ENCODE measurements around the gene CNNM1. TPM values are rescaled to one million over a fixed set of nuclear protein-coding genes. Genes with fewer than 3 reads are reported as not detected.

CNNM1 gene
- total and polyA plus RNA-seq, 4 donors = 0.15 to 0.52 (median 0.19) TPM

DNA sequence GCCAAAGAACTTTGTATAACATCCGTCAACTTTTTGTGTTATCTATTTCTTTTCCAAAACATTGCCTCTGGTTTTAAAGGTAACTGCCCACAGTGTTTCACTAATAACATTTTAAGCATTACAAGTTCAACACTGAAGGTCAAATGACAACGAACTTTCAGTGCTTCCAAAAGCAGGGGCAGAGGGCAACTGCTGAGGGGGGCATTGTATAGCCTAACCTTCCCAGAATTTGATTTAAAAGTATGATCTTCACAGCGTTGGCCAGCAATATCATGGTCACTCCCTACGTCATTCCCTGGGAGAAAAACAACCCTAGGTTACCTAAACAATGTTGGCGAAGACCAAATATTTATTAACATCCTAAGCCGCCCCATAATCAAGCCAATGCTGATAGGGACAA is 103.7 kb downstream of the CNNM1 start:
- DNase-seq (no peak), ATAC-seq (ENCODE audit: insufficient read depth, low FRiP score) (no peak)
- peaks cover 0 to 15% (median 4%) of the 10 kb centered on the region in 5 donors for H3K4me1 ChIP-seq (ENCODE audit: control insufficient read depth in 5 of 5, insufficient read depth in 5 of 5, low read length in 5 of 5)
- TF ChIP-seq, protein P1, sequence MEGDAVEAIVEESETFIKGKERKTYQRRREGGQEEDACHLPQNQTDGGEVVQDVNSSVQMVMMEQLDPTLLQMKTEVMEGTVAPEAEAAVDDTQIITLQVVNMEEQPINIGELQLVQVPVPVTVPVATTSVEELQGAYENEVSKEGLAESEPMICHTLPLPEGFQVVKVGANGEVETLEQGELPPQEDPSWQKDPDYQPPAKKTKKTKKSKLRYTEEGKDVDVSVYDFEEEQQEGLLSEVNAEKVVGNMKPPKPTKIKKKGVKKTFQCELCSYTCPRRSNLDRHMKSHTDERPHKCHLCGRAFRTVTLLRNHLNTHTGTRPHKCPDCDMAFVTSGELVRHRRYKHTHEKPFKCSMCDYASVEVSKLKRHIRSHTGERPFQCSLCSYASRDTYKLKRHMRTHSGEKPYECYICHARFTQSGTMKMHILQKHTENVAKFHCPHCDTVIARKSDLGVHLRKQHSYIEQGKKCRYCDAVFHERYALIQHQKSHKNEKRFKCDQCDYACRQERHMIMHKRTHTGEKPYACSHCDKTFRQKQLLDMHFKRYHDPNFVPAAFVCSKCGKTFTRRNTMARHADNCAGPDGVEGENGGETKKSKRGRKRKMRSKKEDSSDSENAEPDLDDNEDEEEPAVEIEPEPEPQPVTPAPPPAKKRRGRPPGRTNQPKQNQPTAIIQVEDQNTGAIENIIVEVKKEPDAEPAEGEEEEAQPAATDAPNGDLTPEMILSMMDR (IDR thresholded peaks at IDR 0.05; ENCODE audit: control extremely low read depth, extremely low read depth) = no peak
- no peak overlapping the region for H3K9ac ChIP-seq (ENCODE audit: insufficient read depth in 1 of 2, low read length in 2 of 2)
- H3K27ac ChIP-seq (ENCODE audit: low read depth in 1 of 2, low read length in 1 of 2) = no peak overlapping the region
- H3K9me3 ChIP-seq (ENCODE audit: control insufficient read depth in 4 of 4, insufficient read depth in 3 of 4, low read length in 3 of 4) = no peaks in the 10 kb centered on the region
- no peak overlapping the region for H3K4me3 ChIP-seq
- peaks cover 0 to 6% (median 2%) of the 10 kb centered on the region in 4 donors for H3K36me3 ChIP-seq (ENCODE audit: control insufficient read depth in 4 of 4, insufficient read depth in 4 of 4, low read length in 4 of 4)
- no peaks in the 10 kb centered on the region for H3K27me3 ChIP-seq (ENCODE audit: control insufficient read depth in 3 of 3, insufficient read depth in 3 of 3, low read length in 2 of 3)
- WGBS, 2 donors = 90 to 91% methylated on average over 6 of the region's 6 CpGs

DNA sequence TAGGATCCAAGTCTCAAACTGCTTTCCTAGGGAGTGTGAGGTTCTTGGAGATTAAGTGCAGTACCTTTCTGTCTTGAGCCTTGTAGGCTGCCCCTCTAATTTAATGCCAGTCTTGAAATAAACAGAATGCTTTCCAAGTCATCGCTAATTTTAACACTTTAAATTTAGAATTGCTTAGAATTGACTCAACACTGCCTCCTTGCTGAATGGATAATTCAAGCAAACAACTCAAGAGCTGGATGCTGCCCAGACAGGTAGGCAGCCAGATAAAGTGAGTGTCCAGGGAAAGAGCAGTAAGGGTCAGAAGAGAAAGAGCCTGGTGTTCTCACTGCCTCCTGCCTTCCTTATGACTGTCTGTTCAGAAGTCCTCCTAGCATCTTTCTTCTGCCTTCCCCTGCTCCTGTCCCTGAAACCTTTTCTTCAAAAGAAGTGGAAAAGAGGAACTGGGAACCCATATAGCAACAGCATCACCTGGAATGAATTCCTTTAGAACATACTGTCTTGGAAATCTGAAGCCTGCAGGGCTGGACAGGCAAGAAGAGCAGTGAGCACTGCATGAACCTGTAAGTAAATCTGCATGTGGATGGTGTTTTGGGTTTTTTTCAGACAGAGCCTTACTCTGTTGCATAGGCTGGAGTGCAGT is 104.3 kb downstream of the CNNM1 start:
- Histone ChIP-seq H3K4me1 (ENCODE audit: control insufficient read depth in 5 of 5, insufficient read depth in 5 of 5, low read length in 5 of 5) (peaks cover 0 to 15% (median 4%) of the 10 kb centered on the region in 5 donors), H3K9me3 (ENCODE audit: control insufficient read depth in 4 of 4, insufficient read depth in 3 of 4, low read length in 3 of 4) (no peaks in the 10 kb centered on the region), H3K27me3 (ENCODE audit: control insufficient read depth in 3 of 3, insufficient read depth in 3 of 3, low read length in 2 of 3) (no peaks in the 10 kb centered on the region), H3K27ac (ENCODE audit: low read depth in 1 of 2, low read length in 1 of 2) (no peak overlapping the region), H3K4me3 (no peak overlapping the region), H3K36me3 (ENCODE audit: control insufficient read depth in 4 of 4, insufficient read depth in 4 of 4, low read length in 4 of 4) (peaks cover 0 to 6% (median 2%) of the 10 kb centered on the region in 4 donors), H3K9ac (ENCODE audit: insufficient read depth in 1 of 2, low read length in 2 of 2) (no peak overlapping the region)
- no peak for DNase-seq
- WGBS, 2 donors = 12 to 29% methylated on average over 1 of the region's 1 CpG
- ATAC-seq (ENCODE audit: insufficient read depth, low FRiP score) = no peak
- TF ChIP-seq, protein P1 (IDR thresholded peaks at IDR 0.05; ENCODE audit: control extremely low read depth, extremely low read depth) = no peak

- H3K9me3 ChIP-seq (ENCODE audit: control insufficient read depth in 4 of 4, insufficient read depth in 3 of 4, low read length in 3 of 4) = no peaks in the 10 kb centered on the region
- H3K27me3 ChIP-seq (ENCODE audit: control insufficient read depth in 3 of 3, insufficient read depth in 3 of 3, low read length in 2 of 3) = no peaks in the 10 kb centered on the region
- no peak overlapping the region for H3K9ac ChIP-seq (ENCODE audit: insufficient read depth in 1 of 2, low read length in 2 of 2)
- ATAC-seq (ENCODE audit: insufficient read depth, low FRiP score) (peak; percentile 42), DNase-seq (peak in 2 of 3 donors; percentile 80 to 82)
- WGBS, 2 donors = 32 to 34% methylated on average over 5 of the region's 5 CpGs
- no peak overlapping the region for H3K4me3 ChIP-seq
- TF ChIP-seq, protein P1 (IDR thresholded peaks at IDR 0.05; ENCODE audit: control extremely low read depth, extremely low read depth) = peak; percentile 42
- no peak overlapping the region for H3K27ac ChIP-seq (ENCODE audit: low read depth in 1 of 2, low read length in 1 of 2)
- peaks cover 0 to 13% (median 0%) of the 10 kb centered on the region in 5 donors for H3K4me1 ChIP-seq (ENCODE audit: control insufficient read depth in 5 of 5, insufficient read depth in 5 of 5, low read length in 5 of 5)
- H3K36me3 ChIP-seq (ENCODE audit: control insufficient read depth in 4 of 4, insufficient read depth in 4 of 4, low read length in 4 of 4) = peaks cover 0 to 6% (median 2%) of the 10 kb centered on the region in 4 donors
Measured at GRCh38 chr10:99435986-99436638, 107.0 kb downstream of the CNNM1 start.

Measured in lung (tissue), 12 donors.